Activated CD8-positive, alpha-beta memory T cell treated with anti-CD3 and anti-CD28 coated beads, Interleukin-2, amount 50 U/mL, for 24 hours (primary cell): ENCODE results near the gene NACA.

Experiments used
- DNase-seq: peaks from one replicate; pipeline ENCODE4 v3.0.0-alpha.2; 2020; ENCODE audit errors: extremely low read depth

NACA gene

GRCh38 chr12:56687223-56688128 lies 37.6 kb downstream of the NACA start:
- no peak for DNase-seq

GRCh38 chr12:56684745-56685359 lies 40.2 kb downstream of the NACA start:
- DNase-seq: no peak

- no peak for DNase-seq
Observed at GRCh38 chr12:56682323-56682722, 42.8 kb downstream of the NACA start.

- DNase-seq: no peak
Observed at GRCh38 chr12:56679883-56680575, 45.1 kb downstream of the NACA start.

- DNase-seq: no peak
Observed at GRCh38 chr12:56678852-56679251, 46.2 kb downstream of the NACA start.

GRCh38 chr12:56677680-56678079 lies 47.4 kb downstream of the NACA start:
- DNase-seq: no peak

GRCh38 chr12:56676851-56677580 lies 48.1 kb downstream of the NACA start:
- DNase-seq: no peak

GRCh38 chr12:56671608-56672007 lies 53.5 kb downstream of the NACA start:
- DNase-seq: no peak

GRCh38 chr12:56670836-56671235 lies 54.3 kb downstream of the NACA start:
- DNase-seq: no peak

- DNase-seq: no peak
Observed at GRCh38 chr12:56668197-56668457, 57.0 kb downstream of the NACA start.
